GM12892 (cell line): ENCODE data around the gene BTBD10.

ENCODE experiments used
- DNase-seq: peaks from one replicate; pipeline ENCODE4 v3.0.0; 2011; ENCODE audit not compliant: insufficient read length
- FAIRE-seq: peaks from 2 replicates; lab custom pipeline; 2011; peaks lifted over from hg19 to GRCh38; lab: Jason Lieb, UNC
- POLR2A ChIP-seq: IDR thresholded peaks from 2 replicates; pipeline ENCODE4 v1.6.1; 2011; ENCODE audit warnings: low read depth, low read length, control low read depth
- POLR2AphosphoS5 ChIP-seq: IDR thresholded peaks from 2 replicates; pipeline ENCODE4 v1.6.1; 2011; ENCODE audit warnings: low read depth, low read length, control low read depth
- TAF1 ChIP-seq: IDR thresholded peaks from 2 replicates; pipeline ENCODE4 v1.6.1; 2011; ENCODE audit warnings: low read depth, mild to moderate bottlenecking, control low read depth, low read length, borderline replicate concordance

Gene BTBD10

DNA sequence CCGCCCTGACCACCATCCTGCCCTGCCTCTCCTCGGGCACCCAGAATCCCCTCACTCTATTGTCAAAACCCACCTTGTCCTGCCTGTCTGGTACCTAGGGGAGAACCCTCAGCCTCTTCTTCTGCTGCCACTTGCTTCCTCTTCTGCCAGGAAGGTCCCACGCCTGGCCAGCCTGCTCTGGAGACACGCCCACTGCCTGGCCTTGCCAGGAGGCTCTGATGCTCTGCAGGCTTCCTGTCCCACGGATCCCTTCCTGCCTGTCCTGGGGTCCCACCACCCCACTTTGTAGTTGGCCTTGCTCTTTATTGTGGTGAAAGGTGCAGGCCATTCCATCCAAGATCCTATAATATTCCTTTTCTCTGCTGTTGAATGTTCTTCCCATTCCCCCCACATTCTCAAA, 122.0 kb downstream of the BTBD10 start:
- no peak for FAIRE-seq
- DNase-seq: no peak
- TF ChIP-seq POLR2A (no peak), POLR2AphosphoS5 (no peak), TAF1 (no peak)

DNA sequence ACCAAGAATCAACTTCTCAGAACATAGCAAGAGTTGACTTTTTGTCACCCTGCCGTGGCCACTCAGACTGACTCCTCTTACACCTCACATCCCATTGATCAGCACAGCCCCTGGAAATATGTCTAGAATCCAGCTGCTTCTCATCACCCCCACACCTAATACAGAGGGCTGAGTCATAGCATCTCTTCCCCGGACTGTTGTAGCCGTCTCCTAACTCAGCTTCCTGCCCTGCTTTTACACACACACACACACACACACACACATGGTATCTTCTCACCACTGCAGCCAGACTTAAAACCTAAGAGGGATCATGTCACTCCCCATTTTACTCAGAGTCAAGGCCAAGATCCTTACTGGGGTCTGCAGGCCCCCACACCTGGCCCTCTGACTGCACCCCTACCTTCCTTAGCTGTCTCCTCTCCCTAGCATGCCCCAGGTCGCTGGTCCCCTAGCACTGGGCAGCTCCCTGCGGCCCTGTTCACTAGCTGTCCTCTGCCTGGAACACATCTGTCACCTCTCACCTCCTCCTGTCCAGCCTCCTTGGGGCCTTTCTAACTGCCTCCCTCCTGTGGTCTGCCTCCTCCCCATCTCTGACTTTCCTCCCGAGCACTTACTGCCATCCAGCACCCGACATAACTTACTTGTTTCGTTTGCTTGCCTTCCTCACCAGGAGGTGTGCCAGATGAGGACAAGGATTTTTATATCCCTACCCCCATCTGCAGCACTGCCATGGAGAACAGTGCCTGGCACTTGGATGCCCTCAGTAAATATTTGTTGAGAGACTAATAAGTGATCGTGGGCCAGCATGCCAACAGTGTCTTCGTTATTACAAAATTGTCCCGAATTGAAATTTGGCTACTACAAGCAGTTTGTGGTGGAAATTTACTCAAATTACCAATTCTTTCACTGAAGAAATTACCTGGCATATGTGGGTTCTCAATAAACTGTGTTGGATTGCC, 123.5 kb downstream of the BTBD10 start:
- TF ChIP-seq TAF1: no peak
- TF ChIP-seq POLR2AphosphoS5: no peak
- TF ChIP-seq POLR2A: no peak
- no peak for DNase-seq
- peak; percentile 92 for FAIRE-seq

DNA sequence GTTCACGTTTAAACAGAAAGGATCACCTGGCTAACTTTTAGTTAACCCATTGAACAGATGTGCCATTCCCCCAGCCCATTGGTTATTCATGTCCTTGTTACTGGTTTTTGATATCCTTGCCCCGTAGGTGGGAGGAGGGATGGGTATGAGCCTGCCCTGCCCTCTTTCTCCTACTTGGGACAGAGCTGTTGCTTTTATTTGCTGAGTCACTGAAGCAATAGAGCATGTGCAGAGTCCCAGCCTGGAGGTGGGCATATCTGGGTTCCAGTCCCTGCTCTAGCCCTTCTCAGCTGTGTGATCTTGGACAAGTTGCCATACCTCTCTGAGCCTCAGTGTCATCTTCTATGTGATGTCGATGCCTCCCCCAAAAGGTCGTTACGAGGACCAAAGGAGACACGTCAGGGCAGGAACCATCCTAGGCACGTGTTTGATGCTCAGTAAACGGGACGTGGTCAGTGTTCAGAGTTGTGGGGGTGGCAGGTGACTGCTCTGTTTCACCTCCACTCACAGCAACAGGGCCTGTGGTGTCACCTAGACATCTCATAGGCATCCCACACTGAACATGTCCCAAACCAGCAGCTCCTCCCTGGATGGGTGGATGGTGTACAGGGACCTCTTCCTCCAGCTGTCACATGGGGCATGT, 124.5 kb downstream of the BTBD10 start:
- no peak for TF ChIP-seq TAF1
- TF ChIP-seq POLR2AphosphoS5: no peak
- TF ChIP-seq POLR2A: no peak
- FAIRE-seq (no peak), DNase-seq (no peak)

DNA sequence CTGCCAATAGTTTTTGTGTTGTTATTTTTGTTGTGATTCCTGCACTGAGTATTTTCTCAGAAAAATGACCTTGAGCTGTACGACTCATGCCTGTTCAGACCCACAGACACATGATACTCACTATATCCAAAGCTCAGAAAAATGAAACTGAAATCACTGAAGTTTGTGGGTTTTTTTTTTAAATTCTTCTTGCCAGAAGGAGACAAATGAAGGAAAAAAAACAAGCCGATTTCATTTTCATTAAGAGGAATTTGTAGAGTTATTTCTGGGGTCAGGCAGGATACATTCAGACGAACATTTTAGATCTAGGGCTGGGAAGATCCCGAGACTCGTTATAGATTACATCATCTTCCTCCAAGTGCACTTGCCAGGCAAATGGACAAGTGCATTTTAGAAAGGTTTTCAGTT, 125.0 kb downstream of the BTBD10 start:
- no peak for TF ChIP-seq POLR2AphosphoS5
- no peak for TF ChIP-seq POLR2A
- TF ChIP-seq TAF1: no peak
- FAIRE-seq (peak; percentile 36), DNase-seq (no peak)
